ENCODE data around the gene MSH2.
"Not testable (repeated sequence)": the region's sequence is repeated elsewhere in the genome, so short reads cannot be mapped to it uniquely, and the experiment has no call there.

The MSH2 gene

GRCh38 chr2:47499621-47500309, 96.8 kb downstream of the MSH2 start:
- H3K36me3 ChIP-seq (ENCODE audit: control insufficient read depth in 1 of 2, insufficient read depth in 2 of 2, low read length in 2 of 2), result no peaks in the 10 kb centered on the region
- no peak overlapping the region for H3K4me3 ChIP-seq (ENCODE audit: low read depth in 1 of 2, low read length in 2 of 2)
- peaks cover 0 to 6% of the 10 kb centered on the region in 2 donors for H3K9me3 ChIP-seq (ENCODE audit: control insufficient read depth in 1 of 2, low read length in 2 of 2)

GRCh38 chr2:47501374-47502200, 98.6 kb downstream of the MSH2 start:
- Histone ChIP-seq H3K27ac (ENCODE audit: low read length) (no peak overlapping the region), H3K27me3 (ENCODE audit: low read depth, low read length) (no peaks in the 10 kb centered on the region), H3K36me3 (ENCODE audit: control insufficient read depth in 1 of 2, insufficient read depth in 2 of 2, low read length in 2 of 2) (no peaks in the 10 kb centered on the region), H3K4me3 (ENCODE audit: low read depth in 1 of 2, low read length in 2 of 2) (no peak overlapping the region), H3K9me3 (ENCODE audit: control insufficient read depth in 1 of 2, low read length in 2 of 2) (peaks cover 2 to 6% of the 10 kb centered on the region in 2 donors), H3K4me1 (ENCODE audit: control insufficient read depth in 1 of 2, insufficient read depth in 2 of 2, low read length in 2 of 2) (no peaks in the 10 kb centered on the region)

More at GRCh38 chr2:47499621-47500309, 96.8 kb downstream of the MSH2 start:
- H3K27ac ChIP-seq (ENCODE audit: low read length), result no peak overlapping the region
- H3K27me3 ChIP-seq (ENCODE audit: low read depth, low read length), result no peaks in the 10 kb centered on the region
- no peaks in the 10 kb centered on the region for H3K4me1 ChIP-seq (ENCODE audit: control insufficient read depth in 1 of 2, insufficient read depth in 2 of 2, low read length in 2 of 2)

DNA sequence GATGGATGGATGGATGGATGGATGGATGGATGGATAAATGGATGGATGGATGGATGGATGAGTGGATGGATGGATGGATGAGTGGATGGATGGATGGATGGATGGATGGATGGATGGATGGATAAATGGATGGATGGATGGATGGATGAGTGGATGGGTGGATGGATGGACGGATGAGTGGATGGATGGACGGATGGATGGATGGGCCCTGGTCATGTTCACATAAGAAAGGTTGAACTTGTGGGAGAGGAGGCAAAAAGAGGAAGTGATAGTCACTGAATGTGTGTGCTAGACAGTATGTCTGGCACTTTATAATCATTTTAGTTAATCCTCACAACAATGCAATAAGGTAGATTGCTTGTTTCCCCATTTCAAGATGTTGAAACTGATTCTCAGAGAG, 99.5 kb downstream of the MSH2 start:
- not testable (repeated sequence) for H3K4me1 ChIP-seq (ENCODE audit: control insufficient read depth in 1 of 2, insufficient read depth in 2 of 2, low read length in 2 of 2); H3K27me3 ChIP-seq (ENCODE audit: low read depth, low read length); H3K36me3 ChIP-seq (ENCODE audit: control insufficient read depth in 1 of 2, insufficient read depth in 2 of 2, low read length in 2 of 2); H3K4me3 ChIP-seq (ENCODE audit: low read depth in 1 of 2, low read length in 2 of 2); H3K27ac ChIP-seq (ENCODE audit: low read length); H3K9me3 ChIP-seq (ENCODE audit: control insufficient read depth in 1 of 2, low read length in 2 of 2)

DNA sequence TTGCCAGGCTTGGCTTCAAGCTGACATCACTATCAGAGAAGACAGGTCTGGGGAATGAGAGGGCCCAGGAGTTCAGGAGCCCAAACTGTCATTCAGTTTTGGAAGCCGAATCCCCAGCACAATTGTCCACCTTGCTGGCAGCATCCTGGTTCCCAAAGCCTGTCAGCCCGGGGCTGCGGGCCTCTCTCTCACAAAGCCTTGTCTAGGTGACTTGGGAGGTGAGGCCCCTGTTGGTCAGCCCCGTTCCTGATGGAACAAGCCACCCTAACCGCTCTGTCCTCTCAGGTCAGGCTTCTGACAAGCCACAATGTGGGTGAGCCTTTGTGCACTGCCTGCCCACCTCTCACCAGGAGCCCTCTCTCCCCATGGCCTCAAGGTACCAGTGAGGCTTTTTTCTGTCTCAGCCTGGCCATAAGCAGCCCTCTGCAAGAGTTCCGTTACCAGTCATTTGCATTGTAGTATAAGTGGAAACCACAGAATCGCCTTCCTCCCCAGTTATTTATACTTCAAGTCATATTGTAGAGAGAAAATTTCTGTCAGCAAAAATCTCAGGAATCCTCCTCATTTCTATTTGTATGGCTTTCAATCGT, 100.6 kb downstream of the MSH2 start:
- Histone ChIP-seq H3K9me3 (ENCODE audit: control insufficient read depth in 1 of 2, low read length in 2 of 2) (peaks cover 2 to 6% of the 10 kb centered on the region in 2 donors), H3K4me3 (ENCODE audit: low read depth in 1 of 2, low read length in 2 of 2) (no peak overlapping the region), H3K27me3 (ENCODE audit: low read depth, low read length) (no peaks in the 10 kb centered on the region), H3K36me3 (ENCODE audit: control insufficient read depth in 1 of 2, insufficient read depth in 2 of 2, low read length in 2 of 2) (no peaks in the 10 kb centered on the region), H3K4me1 (ENCODE audit: control insufficient read depth in 1 of 2, insufficient read depth in 2 of 2, low read length in 2 of 2) (no peaks in the 10 kb centered on the region), H3K27ac (ENCODE audit: low read length) (no peak overlapping the region)

- Histone ChIP-seq H3K27ac (ENCODE audit: low read length) (no peak overlapping the region), H3K9me3 (ENCODE audit: control insufficient read depth in 1 of 2, low read length in 2 of 2) (peaks cover 2 to 6% of the 10 kb centered on the region in 2 donors), H3K4me3 (ENCODE audit: low read depth in 1 of 2, low read length in 2 of 2) (no peak overlapping the region), H3K27me3 (ENCODE audit: low read depth, low read length) (no peaks in the 10 kb centered on the region), H3K36me3 (ENCODE audit: control insufficient read depth in 1 of 2, insufficient read depth in 2 of 2, low read length in 2 of 2) (no peaks in the 10 kb centered on the region), H3K4me1 (ENCODE audit: control insufficient read depth in 1 of 2, insufficient read depth in 2 of 2, low read length in 2 of 2) (no peaks in the 10 kb centered on the region)
Measured at GRCh38 chr2:47504174-47504810, 101.3 kb downstream of the MSH2 start.

DNA sequence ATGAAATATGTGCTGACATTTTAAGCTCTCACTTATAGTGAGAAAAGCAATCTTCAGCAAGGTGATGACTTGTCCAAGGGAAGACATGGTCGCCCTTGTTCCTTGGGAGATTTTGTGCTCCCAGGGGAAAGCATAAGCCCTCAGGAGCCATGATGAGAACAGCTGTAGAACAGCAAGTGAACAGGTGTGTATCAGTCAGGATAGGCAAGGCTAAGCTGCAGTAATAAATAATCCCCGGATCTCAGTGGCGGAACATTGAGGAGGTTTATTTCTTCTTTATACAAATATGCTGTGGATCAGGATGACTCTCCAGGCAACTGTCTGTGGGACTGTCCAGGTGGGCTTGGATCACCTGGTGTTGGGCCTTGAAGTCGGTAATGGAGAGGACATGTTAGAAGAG, 103.1 kb downstream of the MSH2 start:
- Histone ChIP-seq H3K9me3 (ENCODE audit: control insufficient read depth in 1 of 2, low read length in 2 of 2) (peaks cover 2 to 3% of the 10 kb centered on the region in 2 donors), H3K36me3 (ENCODE audit: control insufficient read depth in 1 of 2, insufficient read depth in 2 of 2, low read length in 2 of 2) (no peaks in the 10 kb centered on the region), H3K4me1 (ENCODE audit: control insufficient read depth in 1 of 2, insufficient read depth in 2 of 2, low read length in 2 of 2) (no peaks in the 10 kb centered on the region), H3K27me3 (ENCODE audit: low read depth, low read length) (no peaks in the 10 kb centered on the region), H3K4me3 (ENCODE audit: low read depth in 1 of 2, low read length in 2 of 2) (no peak overlapping the region), H3K27ac (ENCODE audit: low read length) (no peak overlapping the region)

DNA sequence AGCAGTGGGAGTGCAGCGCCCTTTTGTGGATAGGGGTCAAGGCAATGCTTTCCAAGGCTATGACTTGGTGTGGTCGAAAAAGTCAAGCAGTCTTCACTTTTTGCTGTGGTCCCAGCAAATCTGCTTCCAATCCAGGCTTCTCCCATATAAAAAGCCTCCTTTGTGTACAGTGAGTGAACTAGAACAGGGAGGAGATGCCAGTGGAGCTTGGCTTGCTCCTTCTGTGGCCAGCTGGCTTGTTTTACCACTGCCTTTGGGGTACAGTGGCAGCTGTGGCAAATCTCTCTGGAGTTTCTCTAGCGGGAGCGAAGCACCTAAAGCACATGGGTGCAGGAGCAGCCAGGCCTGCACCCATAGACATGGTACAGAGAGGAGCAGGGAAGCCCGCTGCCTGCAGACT, 103.5 kb downstream of the MSH2 start:
- Histone ChIP-seq H3K27me3 (ENCODE audit: low read depth, low read length) (no peaks in the 10 kb centered on the region), H3K4me1 (ENCODE audit: control insufficient read depth in 1 of 2, insufficient read depth in 2 of 2, low read length in 2 of 2) (no peaks in the 10 kb centered on the region), H3K4me3 (ENCODE audit: low read depth in 1 of 2, low read length in 2 of 2) (no peak overlapping the region), H3K36me3 (ENCODE audit: control insufficient read depth in 1 of 2, insufficient read depth in 2 of 2, low read length in 2 of 2) (no peaks in the 10 kb centered on the region), H3K27ac (ENCODE audit: low read length) (no peak overlapping the region), H3K9me3 (ENCODE audit: control insufficient read depth in 1 of 2, low read length in 2 of 2) (peaks cover 2 to 3% of the 10 kb centered on the region in 2 donors)

GRCh38 chr2:47508080-47508479, 105.1 kb downstream of the MSH2 start:
- no peaks in the 10 kb centered on the region for H3K27me3 ChIP-seq (ENCODE audit: low read depth, low read length)
- H3K36me3 ChIP-seq (ENCODE audit: control insufficient read depth in 1 of 2, insufficient read depth in 2 of 2, low read length in 2 of 2), result no peaks in the 10 kb centered on the region
- H3K4me1 ChIP-seq (ENCODE audit: control insufficient read depth in 1 of 2, insufficient read depth in 2 of 2, low read length in 2 of 2), result no peaks in the 10 kb centered on the region
- H3K4me3 ChIP-seq (ENCODE audit: low read depth in 1 of 2, low read length in 2 of 2), result no peak overlapping the region
- no peak overlapping the region for H3K27ac ChIP-seq (ENCODE audit: low read length)
- H3K9me3 ChIP-seq (ENCODE audit: control insufficient read depth in 1 of 2, low read length in 2 of 2), result peaks cover 2 to 3% of the 10 kb centered on the region in 2 donors

DNA sequence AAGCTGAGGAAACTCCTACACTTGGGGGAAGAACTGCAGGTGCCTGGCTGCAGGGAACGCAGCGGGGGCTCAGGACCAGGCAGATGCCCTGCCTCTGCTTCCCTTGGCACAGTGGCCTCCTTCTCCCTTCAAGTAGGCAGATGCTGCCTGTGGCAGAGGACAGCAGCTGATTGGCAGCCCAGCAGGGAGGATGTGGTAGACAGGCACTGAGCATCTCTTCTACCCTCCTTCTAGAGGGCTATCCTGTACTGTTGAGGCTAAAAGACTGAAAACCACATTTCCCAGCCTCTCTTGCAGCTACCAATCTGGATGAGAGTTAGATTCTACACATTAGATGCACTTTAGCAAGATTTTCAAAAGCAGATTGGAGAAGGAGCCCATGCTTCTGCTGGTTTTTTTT, 105.7 kb downstream of the MSH2 start:
- Histone ChIP-seq H3K27me3 (ENCODE audit: low read depth, low read length) (no peaks in the 10 kb centered on the region), H3K27ac (ENCODE audit: low read length) (no peak overlapping the region), H3K9me3 (ENCODE audit: control insufficient read depth in 1 of 2, low read length in 2 of 2) (peaks cover 2 to 3% of the 10 kb centered on the region in 2 donors), H3K36me3 (ENCODE audit: control insufficient read depth in 1 of 2, insufficient read depth in 2 of 2, low read length in 2 of 2) (no peaks in the 10 kb centered on the region), H3K4me3 (ENCODE audit: low read depth in 1 of 2, low read length in 2 of 2) (no peak overlapping the region), H3K4me1 (ENCODE audit: control insufficient read depth in 1 of 2, insufficient read depth in 2 of 2, low read length in 2 of 2) (no peaks in the 10 kb centered on the region)

GRCh38 chr2:47509250-47509649, 106.3 kb downstream of the MSH2 start:
- H3K36me3 ChIP-seq (ENCODE audit: control insufficient read depth in 1 of 2, insufficient read depth in 2 of 2, low read length in 2 of 2), result no peaks in the 10 kb centered on the region
- no peaks in the 10 kb centered on the region for H3K27me3 ChIP-seq (ENCODE audit: low read depth, low read length)
- H3K27ac ChIP-seq (ENCODE audit: low read length), result no peak overlapping the region
- H3K4me3 ChIP-seq (ENCODE audit: low read depth in 1 of 2, low read length in 2 of 2), result no peak overlapping the region
- H3K9me3 ChIP-seq (ENCODE audit: control insufficient read depth in 1 of 2, low read length in 2 of 2), result peaks cover 2% of the 10 kb centered on the region in 2 donors
- H3K4me1 ChIP-seq (ENCODE audit: control insufficient read depth in 1 of 2, insufficient read depth in 2 of 2, low read length in 2 of 2), result no peaks in the 10 kb centered on the region

DNA sequence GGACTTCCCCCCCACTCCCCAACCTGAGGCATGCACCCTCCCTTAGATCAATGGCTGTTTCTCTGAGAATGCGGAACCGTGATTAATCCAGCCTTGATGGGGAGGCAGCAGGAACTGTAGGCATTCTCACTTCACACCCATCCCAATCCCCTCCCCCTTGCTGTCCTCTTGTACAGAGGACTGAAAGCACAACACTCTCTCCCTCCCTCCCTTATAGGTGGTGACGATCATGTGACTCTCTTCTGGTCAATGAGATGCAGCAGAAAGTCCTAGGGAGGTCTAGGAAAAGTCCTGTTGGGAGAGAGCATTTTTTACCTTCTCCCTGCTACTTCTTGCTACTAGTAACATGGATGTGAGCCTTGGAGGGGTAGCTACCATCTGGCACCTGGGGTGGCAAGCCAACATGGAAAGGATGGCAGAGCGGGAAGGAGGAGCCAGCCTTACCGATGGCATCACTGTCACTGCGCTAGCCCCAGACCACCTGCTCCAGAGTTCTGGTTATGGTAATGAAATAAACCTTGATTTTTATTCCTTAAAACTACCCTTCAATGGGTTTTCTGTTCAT, 106.9 kb downstream of the MSH2 start:
- no peak overlapping the region for H3K27ac ChIP-seq (ENCODE audit: low read length)
- no peak overlapping the region for H3K4me3 ChIP-seq (ENCODE audit: low read depth in 1 of 2, low read length in 2 of 2)
- H3K9me3 ChIP-seq (ENCODE audit: control insufficient read depth in 1 of 2, low read length in 2 of 2), result peaks cover 0 to 2% of the 10 kb centered on the region in 2 donors
- H3K4me1 ChIP-seq (ENCODE audit: control insufficient read depth in 1 of 2, insufficient read depth in 2 of 2, low read length in 2 of 2), result no peaks in the 10 kb centered on the region
- H3K27me3 ChIP-seq (ENCODE audit: low read depth, low read length), result no peaks in the 10 kb centered on the region
- H3K36me3 ChIP-seq (ENCODE audit: control insufficient read depth in 1 of 2, insufficient read depth in 2 of 2, low read length in 2 of 2), result no peaks in the 10 kb centered on the region

Measured in muscle layer of duodenum (tissue), 2 donors.